Right ventricle myocardium inferior (tissue), 1 donor: ENCODE measurements around the gene KCNQ1. TPM values are rescaled to one million over a fixed set of nuclear protein-coding genes. Genes with fewer than 3 reads are reported as not detected.

ENCODE experiments used
- ATAC-seq: fragments of 200-7000 bp; cut with Tn5 transposase; one replicate; pipeline ENCODE4 v1.9.1; 2020; ENCODE audit warnings: mild to moderate bottlenecking, moderate library complexity
- DNase-seq: peaks from one replicate; pipeline ENCODE4 v3.0.0; 2021; ENCODE audit errors: missing footprints
- intact Hi-C: fragments of 100-400 bp; cut with DNase I; formaldehyde crosslinking; loops from one replicate; pipeline ENCODE4 v1.11.0; 2022
- total RNA-seq: library from RNA; stranded (reverse); fragmentation: NEBNext Ultra II Directional; extraction: Animal tissue kit (Norgen Biotek cat#: 25700); gene quantifications from one replicate; pipeline ENCODE4 v1.2.1, GENCODE V29; 2021
- donor health status: DM: no; HTN: yes; CAD: no; lungs with severe emphysema.

The KCNQ1 gene
- total RNA-seq, 1 donor from 2014 or later: 40.0 TPM

GRCh38 chr11:2652333-2653197 lies 207.8 kb downstream of the KCNQ1 start:
- intact Hi-C loops: no loop called here
- DNase-seq (no peak), ATAC-seq (no peak)

DNA sequence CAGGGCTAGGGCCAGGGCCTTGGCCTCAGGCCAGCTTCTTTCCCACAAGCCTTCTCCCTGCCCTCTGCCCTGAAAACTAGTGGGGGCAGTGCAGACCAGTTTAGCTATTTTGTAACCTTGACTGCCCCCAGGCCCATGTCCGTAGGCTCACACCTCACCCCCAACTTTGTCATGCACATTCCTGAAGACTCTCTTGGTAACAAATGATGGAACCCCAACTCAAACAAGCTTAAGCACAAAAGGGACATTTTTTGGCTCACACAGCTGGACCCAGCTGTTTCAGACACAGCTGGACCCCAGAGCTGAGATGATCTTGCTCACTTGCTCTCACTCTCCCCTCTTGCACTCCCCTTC lies 208.4 kb downstream of the KCNQ1 start:
- DNase-seq (no peak), ATAC-seq (no peak)
- intact Hi-C loops: no loop called here

- DNase-seq (no peak), ATAC-seq (no peak)
- intact Hi-C loops: no loop called here
Measured at GRCh38 chr11:2653930-2654739, 209.3 kb downstream of the KCNQ1 start.

DNA sequence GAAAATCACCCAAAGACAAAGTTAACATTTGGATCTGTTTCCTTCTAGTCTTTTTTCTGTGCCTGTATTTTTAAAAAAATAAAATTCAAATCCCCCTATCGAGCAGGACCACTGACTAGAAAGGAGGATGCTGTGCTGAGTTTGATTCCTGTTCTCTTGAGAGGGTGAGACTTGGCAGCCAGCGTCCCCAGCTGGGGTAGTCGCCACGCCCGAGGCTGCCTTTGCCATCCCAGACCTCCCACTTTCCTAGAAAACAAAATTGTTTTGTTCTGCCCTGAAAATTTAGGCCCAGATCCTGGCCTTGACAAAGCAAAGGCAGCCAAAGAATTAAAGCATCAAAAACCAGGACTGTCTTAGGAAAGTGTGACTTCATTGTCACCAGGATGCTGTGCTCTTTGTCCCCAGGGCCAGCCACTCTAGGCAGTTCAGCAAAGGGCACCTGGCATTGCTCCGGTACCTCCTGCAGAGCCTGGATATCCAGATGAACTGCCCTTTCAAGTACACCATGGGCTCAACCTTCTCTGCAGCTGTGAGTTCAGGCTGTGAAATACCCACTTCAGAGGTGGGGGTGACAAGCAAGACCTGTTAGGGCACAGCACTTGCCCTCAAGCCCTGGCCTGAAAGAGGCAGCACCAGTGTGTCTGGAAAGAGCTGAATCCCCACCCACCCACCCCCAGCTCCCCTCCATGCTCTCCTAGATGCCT lies 210.4 kb downstream of the KCNQ1 start:
- intact Hi-C loops: no loop called here
- ATAC-seq: no peak
- no peak for DNase-seq

DNA sequence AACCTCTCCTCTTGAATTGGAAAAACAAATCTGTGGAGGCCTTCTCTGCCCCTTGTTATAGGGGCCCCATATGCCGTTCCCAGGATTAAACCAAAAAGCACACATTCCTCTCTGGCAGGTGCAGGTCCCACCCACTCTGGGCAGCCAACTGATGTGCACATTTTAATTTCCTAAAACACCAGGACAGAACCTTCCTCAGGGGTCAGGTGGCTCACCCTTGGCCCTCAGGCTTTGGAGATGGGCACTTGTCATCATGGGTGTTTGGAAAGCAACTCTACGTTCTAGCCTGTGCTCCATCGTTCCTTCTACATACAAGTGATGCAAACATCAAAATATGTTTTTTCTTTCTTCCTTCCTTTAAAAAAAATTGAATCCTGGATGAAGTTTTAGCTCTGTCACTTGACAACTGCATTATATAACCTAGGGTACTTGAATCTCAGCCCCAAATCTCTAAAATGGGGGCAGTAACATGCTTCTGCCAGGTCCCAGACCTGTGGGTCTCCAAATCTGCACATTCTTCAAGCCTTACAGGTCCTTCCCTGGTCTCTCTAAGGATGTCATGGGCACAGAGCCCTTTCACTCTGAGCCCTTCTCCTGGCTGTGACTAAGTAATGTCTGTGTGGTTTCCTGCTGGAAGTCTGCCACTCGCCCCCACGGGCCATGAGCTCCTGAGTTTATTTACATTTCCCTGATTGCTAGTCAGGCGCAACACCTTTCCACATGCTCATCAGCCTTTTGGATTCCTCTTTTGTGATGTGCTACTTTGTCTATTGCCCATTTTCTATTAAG lies 211.2 kb downstream of the KCNQ1 start:
- intact Hi-C loops: no loop called here
- DNase-seq (no peak), ATAC-seq (no peak)

DNA sequence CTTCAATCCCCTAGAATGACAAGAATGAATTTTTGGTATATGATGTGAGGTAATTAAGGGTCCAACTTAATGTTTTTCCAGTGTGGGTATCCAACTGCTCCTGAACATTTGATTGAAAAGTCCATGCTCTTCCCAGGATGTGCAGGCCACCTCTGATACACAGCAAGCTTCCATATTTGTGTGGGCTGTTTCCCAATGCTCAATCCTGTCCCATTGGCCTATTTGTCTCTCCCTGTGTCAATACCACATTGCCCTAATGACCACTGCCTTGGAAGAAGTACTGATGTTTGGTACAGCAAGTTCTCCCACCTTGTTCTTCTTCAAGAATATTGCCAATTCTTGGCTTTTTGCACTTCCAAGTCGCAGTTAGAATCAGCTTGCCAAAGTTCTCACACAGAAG lies 212.1 kb downstream of the KCNQ1 start:
- intact Hi-C loops: no loop called here
- ATAC-seq (no peak), DNase-seq (no peak)

DNA sequence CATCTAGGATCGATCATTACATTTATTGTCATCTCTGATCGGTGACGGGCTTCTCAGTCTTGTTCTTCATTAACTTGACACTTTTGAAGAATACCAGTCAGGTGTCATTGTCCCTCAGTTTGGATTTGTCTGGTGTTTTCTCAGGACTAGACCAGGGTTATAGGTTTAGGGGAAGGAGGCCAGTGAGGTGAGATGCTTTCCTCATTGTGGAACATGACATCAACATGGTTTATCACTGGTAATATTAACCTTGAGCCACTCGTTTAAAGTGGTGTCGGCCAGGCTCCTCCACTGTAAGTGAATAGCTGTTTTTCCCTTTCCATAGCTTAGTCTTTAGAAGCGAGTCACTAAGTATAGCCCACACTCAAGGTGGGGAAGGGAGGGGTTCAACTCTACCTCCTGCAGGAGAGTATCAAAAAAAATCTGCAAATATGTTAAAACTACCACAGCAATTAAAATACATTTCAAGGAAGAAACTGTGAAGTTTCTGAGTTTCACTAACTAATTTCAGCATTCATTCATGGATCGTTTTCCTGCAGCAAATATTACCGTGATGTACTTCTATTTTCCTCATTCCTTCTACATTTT lies 213.0 kb downstream of the KCNQ1 start:
- DNase-seq: no peak
- ATAC-seq: no peak
- intact Hi-C loops: no loop called here

DNA sequence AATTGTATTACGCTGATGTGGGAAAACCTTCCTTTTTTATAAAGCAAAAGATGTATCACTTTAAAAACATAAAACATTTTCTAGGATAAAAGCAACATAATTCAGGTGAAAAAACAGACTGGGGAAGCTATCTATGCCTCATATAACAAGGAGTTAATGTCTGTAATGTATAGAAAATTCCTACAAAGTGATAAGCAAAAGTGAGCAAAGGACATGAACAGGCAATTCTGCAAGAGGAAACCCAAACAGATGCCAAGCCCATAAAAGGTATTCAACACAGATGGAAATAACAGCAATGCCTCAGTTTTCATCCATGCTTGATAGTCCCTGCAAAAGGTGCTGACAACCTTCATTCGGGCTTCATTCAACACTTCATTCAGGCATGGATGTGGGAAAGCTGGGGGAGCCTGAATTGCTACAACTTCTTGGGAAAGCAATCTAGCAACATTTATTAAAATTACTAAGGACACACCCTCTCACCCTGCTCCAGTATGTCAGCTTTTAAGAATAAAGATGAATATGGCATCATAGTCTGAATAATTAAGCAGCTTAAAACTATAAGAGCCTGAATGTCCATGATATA lies 215.6 kb downstream of the KCNQ1 start:
- ATAC-seq (no peak), DNase-seq (no peak)
- intact Hi-C loops: no loop called here

DNA sequence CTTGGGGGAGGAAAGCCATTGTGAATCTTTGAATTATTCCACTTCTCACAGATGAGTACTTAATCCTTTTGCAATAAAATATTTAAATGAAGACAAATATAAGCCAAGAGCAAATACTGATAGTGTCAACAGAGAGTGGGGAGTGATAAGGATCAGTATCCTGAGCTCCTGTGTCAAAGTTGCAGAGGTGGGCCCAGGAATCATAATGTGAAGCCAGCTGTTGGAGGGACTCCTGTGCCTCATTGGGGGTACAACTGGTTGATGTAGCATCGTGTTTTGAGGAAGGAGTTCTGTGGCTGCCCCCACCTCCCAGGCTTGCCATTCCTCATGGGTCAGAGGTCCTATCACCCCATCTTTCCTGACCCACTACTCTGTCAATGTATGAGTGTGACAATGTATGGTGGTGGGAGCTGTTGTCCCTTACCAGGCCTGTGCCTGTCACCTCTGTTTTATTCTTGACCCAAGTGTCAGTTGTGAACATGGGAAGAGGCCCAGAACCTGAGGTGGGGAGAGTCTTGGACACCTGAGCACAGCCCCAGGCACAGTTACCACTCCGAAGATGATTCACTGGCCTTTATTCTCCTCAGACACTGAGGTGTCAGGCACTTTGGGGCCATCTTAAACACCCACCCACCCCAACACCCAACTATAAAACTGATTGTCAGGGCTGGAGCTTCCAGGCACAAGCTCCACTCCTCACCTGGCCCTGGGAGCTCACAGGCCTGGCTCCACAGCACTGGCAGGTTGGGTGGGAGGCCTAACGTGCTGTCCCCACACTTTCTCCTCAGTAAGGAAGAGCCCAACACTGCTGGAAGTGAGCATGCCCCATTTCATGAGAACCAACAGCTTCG lies 216.6 kb downstream of the KCNQ1 start:
- no peak for ATAC-seq
- intact Hi-C loops: no loop called here
- DNase-seq: no peak

DNA sequence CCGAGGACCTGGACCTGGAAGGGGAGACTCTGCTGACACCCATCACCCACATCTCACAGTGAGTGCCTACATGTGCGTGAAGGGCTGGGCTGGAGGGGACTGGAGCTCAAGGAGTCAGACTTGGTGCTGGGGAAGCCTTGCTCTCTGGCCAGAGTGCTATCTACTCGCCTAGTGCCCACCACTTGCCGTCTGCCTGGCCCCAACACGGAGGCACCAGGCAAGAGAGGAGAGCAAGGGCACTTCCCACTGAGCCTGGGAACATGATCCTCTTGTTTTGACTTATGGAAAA lies 217.2 kb downstream of the KCNQ1 start:
- intact Hi-C loops: no loop called here
- no peak for DNase-seq
- ATAC-seq: no peak

DNA sequence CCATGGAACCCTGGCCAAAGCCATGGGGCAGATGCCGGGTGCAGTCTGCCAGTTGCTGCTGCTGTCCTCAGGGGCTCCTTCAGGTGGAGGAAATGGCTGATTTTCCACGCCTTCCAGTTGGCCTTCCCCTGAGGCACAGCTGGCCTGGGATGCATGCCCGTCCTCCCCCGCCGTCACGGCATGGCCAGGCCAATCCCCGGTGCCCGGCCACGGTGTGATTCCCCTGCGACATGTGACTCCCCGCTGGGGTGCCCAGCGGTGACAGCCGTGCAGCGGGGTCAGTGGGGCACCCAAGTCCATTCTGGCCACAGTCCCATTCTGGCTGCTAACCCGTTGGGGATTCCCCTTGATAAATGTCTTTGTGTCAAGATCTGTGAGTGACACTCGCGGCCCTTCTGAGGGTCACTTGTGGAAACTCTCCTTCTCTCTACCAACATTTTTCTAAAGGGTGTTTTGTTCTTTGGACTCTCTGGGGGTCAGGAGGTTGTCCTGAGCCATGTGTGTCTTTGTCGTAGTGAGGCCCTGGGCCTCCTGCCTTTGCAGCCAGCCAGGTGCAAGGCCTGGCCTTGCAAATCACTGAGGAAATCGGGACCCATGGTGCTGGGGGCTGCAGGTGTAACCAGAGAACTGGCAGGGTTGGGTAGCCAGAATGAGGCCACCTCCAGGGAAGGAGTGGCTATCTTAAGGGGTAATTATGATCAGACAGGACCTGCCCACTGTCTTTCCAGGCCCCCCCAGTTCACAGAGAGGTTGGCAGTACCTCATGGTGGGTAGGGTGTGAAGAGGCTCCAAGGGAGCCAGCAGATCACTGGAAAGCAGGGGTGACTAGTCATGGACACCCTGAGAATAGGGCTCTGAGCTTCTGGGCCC lies 217.9 kb downstream of the KCNQ1 start:
- ATAC-seq (no peak), DNase-seq (no peak)
- intact Hi-C loops: no loop called here

DNA sequence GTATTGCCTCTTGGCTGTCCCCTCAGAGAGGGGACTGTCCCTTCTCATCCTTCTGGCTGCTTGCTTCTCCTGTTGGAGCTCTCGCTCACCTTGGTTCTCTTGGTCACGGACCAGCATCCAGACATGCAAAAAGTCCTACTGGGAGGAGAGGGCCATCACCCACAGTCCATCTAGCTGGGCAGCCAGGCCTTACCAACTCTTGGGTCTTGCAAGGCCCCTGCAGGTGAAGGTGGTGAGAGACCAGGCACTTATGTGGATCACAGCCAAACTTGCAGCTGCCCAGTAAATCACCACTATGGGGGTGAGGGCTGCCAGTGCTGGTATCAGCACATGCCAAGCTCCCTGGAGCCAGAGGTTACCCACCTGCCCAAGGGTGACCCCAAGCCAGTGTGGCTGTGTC lies 218.7 kb downstream of the KCNQ1 start:
- ATAC-seq: no peak
- intact Hi-C loops: no loop called here
- no peak for DNase-seq

- intact Hi-C loops: no loop called here
- no peak for ATAC-seq
- no peak for DNase-seq
Measured at GRCh38 chr11:2663915-2664314, 219.1 kb downstream of the KCNQ1 start.

DNA sequence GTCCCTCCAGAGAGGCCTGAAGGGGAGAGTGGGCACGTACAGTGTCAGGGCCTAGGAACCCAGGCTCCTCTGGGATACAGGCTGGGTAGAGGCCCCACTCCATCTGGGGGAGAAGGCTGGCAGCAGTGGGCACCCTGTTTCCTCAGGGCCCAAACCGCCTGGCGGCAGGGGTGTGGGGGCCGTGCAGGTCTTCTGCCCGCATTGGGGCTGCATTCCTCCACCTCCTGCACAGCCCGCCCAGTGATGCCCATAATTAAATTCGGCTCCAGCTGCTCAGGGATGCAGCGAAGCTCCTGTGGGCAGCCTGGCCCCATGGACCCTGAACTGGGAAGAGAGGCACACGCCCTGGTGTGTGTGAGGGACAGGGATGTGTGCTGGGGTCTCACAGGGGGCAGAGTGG lies 219.6 kb downstream of the KCNQ1 start:
- no peak for ATAC-seq
- no peak for DNase-seq
- intact Hi-C loops: no loop called here

DNA sequence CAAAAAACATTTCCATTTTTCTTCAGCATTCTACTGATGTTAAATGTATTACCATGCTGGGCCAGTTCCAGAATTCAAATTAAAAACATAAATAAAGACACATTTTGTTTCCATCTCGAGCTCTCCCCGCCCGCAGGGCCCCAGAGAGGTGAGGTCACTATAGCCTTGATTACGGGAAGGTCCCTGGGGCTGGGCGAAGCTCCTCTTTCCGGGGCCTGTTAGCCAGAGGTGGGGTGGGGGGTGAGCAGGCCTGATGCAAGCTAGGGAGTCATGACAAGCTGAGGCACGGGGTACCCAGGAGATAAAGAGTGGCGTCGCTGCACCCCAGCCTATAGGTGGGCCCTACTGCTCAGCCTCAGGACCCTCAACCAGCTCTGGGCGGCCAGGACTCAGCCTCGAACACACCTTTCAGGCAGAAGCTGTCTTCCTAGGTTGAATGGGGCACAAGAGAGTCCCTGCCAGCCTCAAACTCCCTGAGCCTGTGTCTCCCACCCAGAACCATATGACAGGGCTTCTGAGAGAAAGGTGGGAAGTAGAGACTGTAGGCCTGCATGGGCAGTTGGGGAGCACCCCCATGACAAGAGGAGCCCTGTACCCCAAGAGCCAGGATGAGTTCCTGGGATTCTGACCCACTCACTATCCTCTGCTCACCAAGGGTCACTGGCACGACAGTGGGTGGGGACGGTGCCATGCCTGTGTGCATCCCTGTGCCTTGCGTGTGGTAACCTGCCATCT lies 220.2 kb downstream of the KCNQ1 start:
- intact Hi-C loops: no loop called here
- DNase-seq (no peak), ATAC-seq (no peak)
